Measurements from ENCODE around the gene MAN1B1.
"Not testable (repeated sequence)": the region's sequence is repeated elsewhere in the genome, so short reads cannot be mapped to it uniquely, and the experiment has no call there.

Gene MAN1B1

GRCh38 chr9:137123468-137123837 is 36.7 kb downstream of the MAN1B1 start:
- DNase-seq, result no peak

GRCh38 chr9:137123952-137124462 is 37.2 kb downstream of the MAN1B1 start:
- DNase-seq, result not testable (repeated sequence)

- no peak for DNase-seq
Measured at GRCh38 chr9:137126786-137127185, 40.0 kb downstream of the MAN1B1 start.

GRCh38 chr9:137127301-137128157 is 40.7 kb downstream of the MAN1B1 start:
- peak in 1 of 58 donors; percentile 32 for DNase-seq

GRCh38 chr9:137128158-137128861 is 41.5 kb downstream of the MAN1B1 start:
- DNase-seq, result no peak

- DNase-seq, result no peak
Measured at GRCh38 chr9:137128862-137129455, 42.2 kb downstream of the MAN1B1 start.

GRCh38 chr9:137129456-137130175 is 42.8 kb downstream of the MAN1B1 start:
- DNase-seq, result peak in 57 of 58 donors; percentile 41 to 92 (median 79)

- no peak for DNase-seq
Measured at GRCh38 chr9:137130176-137130755, 43.5 kb downstream of the MAN1B1 start.

GRCh38 chr9:137134191-137134590 is 47.4 kb downstream of the MAN1B1 start:
- DNase-seq, result no peak

GRCh38 chr9:137135154-137135553 is 48.4 kb downstream of the MAN1B1 start:
- DNase-seq, result not testable (repeated sequence)

- no peak for DNase-seq
Measured at GRCh38 chr9:137136261-137136880, 49.6 kb downstream of the MAN1B1 start.

- DNase-seq, result no peak
Measured at GRCh38 chr9:137136881-137137607, 50.3 kb downstream of the MAN1B1 start.

- DNase-seq, result peak in 44 of 58 donors; percentile 22 to 86 (median 66)
Measured at GRCh38 chr9:137138058-137138721, 51.4 kb downstream of the MAN1B1 start.

- DNase-seq, result peak in 30 of 58 donors; percentile 26 to 84 (median 62)
Measured at GRCh38 chr9:137138722-137139467, 52.1 kb downstream of the MAN1B1 start, which contains the start of gene GRIN1. Gene GRIN1 (plus strand): TSS chr9:137139154. CDS start chr9:137139487, 333 bp downstream.

GRCh38 chr9:137139468-137140150 is 52.8 kb downstream of the MAN1B1 start:
- no peak for DNase-seq

GRCh38 chr9:137140151-137141012 is 53.6 kb downstream of the MAN1B1 start:
- peak in 39 of 58 donors; percentile 23 to 82 (median 53) for DNase-seq
